HepG2 (cell line): ENCODE measurements around the gene SEMA3G.

ENCODE experiments used
- ZNF10 ChIP-seq: sonication (generic); formaldehyde crosslinking; IDR thresholded peaks from 2 replicates; pipeline ENCODE4 v1.4.0; 2020; ENCODE audit warnings: mild to moderate bottlenecking, low read depth, missing genetic modification reagents, borderline replicate concordance
- TF ChIP-seq, protein P1 (sequence below): sonication (generic); formaldehyde crosslinking; IDR thresholded peaks from 2 replicates; pipeline ENCODE4 v1.5.0; 2020; ENCODE audit warnings: missing genetic modification reagents, mild to moderate bottlenecking, borderline replicate concordance
- TF ChIP-seq, protein P2 (sequence below): sonication (generic); formaldehyde crosslinking; IDR thresholded peaks from 2 replicates; pipeline ENCODE4 v1.8.1; 2022; ENCODE audit warnings: mild to moderate bottlenecking, missing genetic modification reagents

DNA sequence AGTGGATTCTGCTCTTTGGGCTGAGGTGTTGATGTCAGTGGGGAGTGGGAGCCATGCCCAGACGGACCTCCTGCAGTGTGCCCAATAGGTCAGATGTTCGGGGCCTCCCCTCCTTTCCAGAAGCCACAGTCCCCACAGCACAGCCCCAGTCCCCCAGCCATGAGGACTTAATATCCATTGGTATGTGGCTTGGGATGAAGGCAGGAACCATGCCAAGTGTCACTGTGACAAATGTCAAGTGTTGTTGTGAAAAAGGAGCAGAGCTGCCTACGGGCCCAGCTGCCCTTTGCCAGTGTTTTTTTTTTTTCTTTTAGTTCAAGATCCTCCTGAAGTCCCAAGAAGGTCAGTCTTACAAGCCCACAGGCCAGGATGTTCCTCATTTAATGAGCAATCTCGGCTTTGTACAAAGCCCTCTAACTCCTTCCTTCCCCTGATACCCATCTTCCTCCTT lies 12.2 kb downstream of the SEMA3G start:
- TF ChIP-seq, protein P1, sequence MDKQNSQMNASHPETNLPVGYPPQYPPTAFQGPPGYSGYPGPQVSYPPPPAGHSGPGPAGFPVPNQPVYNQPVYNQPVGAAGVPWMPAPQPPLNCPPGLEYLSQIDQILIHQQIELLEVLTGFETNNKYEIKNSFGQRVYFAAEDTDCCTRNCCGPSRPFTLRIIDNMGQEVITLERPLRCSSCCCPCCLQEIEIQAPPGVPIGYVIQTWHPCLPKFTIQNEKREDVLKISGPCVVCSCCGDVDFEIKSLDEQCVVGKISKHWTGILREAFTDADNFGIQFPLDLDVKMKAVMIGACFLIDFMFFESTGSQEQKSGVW (CRISPR knock-in tag), result no peak
- TF ChIP-seq, protein P2, sequence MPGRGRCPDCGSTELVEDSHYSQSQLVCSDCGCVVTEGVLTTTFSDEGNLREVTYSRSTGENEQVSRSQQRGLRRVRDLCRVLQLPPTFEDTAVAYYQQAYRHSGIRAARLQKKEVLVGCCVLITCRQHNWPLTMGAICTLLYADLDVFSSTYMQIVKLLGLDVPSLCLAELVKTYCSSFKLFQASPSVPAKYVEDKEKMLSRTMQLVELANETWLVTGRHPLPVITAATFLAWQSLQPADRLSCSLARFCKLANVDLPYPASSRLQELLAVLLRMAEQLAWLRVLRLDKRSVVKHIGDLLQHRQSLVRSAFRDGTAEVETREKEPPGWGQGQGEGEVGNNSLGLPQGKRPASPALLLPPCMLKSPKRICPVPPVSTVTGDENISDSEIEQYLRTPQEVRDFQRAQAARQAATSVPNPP (CRISPR knock-in tag), result no peak
- TF ChIP-seq ZNF10 (CRISPR knock-in tag), result no peak
